GM19035 (cell line): ENCODE data around the gene ASB1.
A peak's percentile ranks its signal among the peaks of the same experiment; 100 is the strongest.

Source experiments
- ATAC-seq: cut with Tn5 transposase; IDR thresholded peaks from one replicate; pipeline ENCODE4 v1.9.1; 2021; ENCODE audit not compliant: unreplicated experiment

The ASB1 gene, protein sequence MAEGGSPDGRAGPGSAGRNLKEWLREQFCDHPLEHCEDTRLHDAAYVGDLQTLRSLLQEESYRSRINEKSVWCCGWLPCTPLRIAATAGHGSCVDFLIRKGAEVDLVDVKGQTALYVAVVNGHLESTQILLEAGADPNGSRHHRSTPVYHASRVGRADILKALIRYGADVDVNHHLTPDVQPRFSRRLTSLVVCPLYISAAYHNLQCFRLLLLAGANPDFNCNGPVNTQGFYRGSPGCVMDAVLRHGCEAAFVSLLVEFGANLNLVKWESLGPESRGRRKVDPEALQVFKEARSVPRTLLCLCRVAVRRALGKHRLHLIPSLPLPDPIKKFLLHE

DNA sequence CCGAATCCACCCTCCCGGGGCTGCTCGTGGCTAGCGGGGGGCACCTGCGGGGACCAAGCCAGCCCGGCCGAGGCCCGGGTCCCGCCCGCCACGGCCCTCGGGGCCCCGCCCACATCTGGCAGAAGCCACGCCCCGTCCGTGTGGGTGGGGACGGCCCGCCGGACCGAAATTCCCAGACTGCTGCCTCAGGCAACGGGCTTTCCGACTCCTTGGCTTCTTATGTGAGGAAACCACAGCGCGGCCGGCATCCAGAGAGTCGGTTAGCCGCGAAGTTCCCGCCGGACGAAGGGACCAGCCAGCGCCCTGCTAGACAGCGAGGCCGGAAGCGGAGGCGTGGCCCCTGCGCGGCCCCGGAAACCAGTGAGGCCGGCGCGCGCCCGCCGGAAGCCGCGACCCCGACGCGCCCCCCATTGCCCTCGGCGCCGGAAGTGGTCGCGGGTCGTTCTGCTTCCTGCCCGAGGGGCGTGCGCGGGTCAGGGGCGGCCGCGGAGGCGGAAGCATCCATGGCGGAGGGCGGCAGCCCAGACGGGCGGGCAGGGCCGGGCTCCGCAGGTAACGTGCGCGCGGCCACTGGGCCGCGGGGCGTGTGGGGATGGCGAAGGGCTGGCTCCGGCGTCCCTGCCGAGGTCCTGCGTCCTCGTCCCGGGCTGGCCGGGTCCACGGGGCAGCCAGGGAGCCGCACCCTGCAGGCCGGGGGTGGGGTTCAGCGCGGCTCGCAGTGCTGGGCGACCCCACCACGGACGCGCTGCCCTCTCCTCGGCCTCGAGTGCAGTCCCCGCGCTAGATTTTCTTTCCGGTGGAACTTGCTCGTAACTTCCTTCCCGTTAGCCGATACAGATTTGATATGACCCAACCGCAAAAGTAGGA is at the start of gene ASB1:
Gene ASB1 (plus strand): TSS at position 360 of the 867 bp plus-strand sequence. CDS start 144 bp downstream, at position 504.
- ATAC-seq: peak; percentile 84

DNA sequence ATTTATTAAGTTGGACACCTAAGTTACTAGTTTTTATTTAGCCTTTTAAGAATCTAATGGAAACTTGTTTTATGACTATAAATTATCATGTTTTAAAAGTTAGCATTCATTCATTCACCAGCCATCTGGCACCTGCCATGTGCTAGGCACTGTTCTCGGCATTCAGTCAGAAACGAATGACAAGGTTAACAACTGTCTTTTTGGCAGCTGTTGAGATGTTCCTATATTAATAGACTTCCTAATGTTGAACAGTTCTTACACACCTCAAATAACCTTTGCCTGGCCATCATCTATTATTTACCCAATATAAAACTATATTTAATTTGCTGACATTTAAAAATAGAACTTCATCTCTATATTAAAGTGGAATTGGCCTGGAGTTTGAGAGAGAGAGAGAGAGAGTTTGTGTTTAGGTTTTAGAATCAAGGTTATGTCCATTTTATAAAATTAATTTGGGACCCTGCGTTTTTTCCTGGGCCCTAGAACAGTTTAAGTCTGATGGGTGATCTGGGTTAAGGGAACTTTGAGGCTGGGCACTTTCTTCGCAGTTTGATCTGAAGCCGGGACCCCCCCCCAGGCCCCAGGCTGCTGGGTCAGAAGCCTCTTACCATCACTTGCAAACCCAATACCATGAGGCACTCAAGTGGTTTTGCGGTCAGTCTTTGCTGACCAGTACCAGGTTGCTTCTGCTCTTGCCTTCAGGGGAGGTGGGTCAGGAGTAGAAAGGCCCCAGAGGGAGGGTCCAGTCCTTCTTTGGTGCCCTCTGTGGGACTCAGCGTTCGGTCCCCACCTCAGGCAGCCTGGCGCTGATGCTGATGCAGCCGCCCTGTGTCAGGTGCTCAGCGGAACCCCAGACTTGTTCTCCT is 48.3 kb upstream of the ASB1 start:
- ATAC-seq: no peak

DNA sequence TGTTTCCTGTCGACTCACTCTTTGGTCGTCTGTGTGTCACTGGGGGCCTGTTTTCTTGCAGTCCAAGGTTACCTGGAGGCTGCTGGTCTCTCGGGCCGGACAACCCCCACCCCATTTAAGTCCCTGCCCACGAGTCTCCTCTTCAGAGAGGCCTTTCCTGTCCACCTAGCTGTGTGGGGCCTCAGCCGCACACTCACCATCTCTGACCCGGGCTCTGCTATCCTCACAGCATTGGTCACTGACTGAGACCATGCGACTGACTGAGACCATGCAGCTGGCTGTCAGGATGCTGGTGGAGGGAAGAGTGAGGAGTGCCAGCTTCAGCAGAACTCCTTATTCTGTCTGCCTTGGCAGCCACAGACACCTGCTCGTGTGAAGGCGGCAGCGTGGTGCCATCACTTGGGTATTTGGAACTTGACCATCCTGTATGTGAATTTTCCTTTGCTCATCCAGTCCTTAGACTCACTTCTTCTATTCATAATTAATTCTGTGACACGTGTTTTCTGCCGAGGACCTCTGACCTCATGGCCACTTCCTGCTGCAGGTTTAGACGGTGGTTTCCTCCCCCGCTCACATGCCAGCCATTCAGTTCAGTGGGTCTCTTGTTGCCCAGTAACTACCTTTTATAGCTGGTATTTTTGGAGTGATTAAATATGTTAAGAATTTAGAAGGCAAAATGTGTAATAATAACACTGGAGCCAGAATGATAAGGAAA is 47.5 kb upstream of the ASB1 start:
- ATAC-seq: no peak

DNA sequence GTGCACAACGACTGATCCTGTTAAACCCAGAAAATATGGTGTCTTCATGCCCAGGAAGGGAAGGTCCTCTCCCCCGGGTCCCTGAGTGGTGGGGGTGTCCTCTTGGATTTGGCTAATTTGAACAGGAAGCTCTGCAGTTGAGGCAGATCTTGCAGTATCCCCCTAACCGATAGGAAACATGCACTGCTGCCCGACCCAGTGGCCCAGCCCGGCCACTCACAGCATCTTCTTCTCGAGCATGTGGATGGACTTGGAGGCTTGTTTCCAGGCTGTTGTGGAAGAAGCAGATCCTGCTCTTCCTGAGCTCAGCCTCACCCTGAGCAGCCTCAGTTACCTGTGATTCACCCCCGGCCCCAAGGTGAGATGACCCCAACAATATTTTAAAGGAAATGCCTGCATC is 46.4 kb upstream of the ASB1 start:
- no peak for ATAC-seq

GRCh38 chr2:238380785-238381184 is 45.9 kb upstream of the ASB1 start:
- no peak for ATAC-seq

GRCh38 chr2:238381341-238382115 is 45.2 kb upstream of the ASB1 start:
- no peak for ATAC-seq

DNA sequence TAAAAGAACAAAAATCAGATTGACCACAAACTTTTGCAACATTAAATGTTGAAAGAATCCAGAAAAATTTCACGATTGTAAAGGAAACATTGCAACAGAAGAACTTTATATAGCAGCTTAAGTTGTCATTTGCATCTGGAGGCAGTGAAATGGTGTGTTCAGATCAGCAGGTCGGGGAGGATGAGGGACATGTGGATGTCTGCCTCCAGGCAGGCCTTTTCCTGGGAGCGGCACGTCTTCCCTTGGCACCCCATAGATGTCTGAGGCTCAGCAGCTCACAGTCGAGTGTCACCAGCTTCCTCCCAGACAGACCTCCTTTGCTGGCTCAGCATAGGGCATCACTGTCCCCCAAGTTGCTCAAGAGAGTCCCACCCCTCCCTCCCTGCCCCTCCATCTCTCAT is 44.3 kb upstream of the ASB1 start:
- no peak for ATAC-seq

DNA sequence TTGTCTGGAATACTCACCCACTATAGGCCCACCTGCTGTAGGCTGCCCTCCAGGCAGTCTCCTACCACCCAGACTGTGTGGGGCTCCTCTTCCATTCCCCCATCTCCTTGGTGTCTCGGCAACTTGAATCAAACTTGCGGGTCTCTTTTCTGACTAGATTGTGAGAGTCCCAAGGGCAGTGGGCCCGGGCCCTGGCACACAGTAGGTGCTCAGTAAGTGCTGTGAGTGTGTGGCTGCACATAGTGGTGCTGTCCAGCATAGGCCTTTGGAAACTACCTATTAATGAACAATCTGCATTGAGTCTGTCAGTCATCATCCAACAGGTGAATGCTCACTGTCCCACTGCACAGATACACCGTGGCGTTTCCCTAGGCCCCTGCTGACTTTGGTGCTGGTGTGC is 43.6 kb upstream of the ASB1 start:
- no peak for ATAC-seq

DNA sequence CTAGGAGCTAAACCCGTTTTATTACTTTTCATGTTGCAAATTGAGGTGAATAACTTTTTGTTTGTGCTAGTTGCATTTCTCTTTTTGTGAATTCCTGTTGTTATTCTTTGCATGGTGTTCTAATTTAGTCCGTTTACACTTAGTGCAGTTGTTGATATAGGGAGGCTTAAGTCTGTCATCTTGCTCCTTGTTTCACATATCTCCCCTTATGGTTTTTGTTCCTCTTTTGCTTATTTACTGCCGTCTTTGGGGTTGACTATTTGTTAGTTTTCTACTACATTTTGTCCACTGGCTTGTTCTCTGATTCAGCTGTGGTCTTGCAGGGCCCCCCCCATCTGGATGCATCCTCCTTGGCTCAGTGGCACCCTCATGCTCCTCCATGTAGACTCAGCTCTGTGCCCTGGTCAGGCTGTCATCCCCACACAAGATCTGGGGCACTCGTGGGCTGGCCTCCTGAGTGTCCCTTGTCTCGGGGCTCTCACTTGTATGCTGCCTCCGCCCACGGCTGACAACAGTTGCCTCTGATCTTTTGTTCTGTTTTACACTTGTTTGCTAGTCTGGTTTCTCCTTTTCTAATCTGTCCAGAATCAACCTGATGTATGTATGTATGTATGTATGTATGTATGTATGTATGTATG is 42.9 kb upstream of the ASB1 start:
- ATAC-seq: no peak

DNA sequence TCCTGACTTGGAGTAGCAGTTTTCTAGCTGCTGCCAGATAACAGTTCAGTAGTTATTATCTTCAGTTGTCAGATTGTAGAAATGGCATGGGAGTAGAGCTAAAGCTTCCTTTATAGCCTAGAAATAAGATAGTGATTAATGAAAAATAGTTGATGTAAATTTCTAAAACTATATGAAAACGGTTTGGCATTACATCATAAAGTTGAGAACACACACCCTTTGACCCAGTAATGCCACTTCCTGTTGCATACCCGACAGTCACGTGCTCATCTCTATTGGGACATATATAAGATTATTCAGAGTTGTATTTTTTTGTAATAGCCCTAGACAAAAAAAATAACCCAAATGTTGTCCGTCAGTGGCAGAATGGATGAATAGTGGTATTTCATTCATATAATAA is 39.4 kb upstream of the ASB1 start:
- ATAC-seq: no peak

GRCh38 chr2:238388794-238389193 is 37.9 kb upstream of the ASB1 start:
- ATAC-seq: no peak

DNA sequence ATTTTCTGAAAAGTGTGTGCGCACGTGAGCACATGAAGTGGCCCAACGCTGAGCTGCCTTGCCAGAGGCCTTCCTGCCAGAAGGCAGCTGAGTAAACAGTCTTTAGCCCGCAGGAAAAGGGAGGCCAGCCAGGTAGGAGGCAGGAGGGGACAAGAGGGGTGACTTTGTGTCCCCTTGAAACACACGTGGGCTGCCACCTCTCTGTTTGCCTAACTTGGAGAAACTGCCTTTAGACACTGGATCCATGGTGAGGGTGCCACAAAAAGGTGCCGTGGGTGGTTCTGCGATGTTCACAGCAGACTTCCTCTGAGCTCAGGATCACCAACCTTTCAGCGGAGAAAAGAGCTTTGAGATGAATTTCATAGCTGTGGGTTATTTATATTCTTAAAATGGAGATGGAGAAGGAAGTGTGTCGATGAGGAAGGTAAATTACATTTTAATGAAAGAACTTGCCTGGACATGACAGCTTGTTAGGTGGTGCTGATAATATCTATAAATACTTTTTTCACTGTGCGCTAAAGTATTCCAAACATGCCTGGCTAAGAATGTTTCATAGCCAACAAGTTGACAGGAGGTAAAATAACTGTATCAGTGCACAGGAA is 36.6 kb upstream of the ASB1 start:
- ATAC-seq: no peak

DNA sequence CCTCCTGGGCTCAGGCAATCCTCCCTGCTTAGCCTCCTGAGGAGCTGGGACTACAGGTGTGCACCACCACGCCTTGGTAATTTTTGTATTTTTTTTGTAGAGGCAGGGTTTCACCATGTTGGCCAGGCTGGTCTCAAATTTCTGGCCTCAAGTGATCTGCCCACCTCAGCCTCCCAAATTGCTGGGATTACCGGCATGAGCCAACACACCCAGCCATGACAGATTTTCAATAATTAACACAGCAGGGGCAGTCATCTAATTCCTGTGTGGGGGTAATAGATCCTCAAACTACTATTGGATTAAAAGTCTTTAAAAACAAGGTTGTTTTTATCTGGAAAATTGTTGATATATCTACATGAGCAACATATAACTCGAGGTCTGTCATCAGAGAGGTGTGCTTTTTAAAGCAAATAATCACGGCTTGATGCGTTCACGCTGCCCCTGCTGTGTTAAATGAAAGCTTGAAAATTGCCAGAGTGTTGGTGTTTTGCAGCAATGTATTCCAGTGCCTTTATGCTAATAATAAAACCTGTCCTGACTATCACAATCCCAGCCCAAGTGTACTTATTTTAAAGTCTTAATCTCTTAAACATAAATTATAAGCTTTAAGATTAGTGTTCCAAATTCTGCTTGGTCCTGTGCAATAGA is 35.6 kb upstream of the ASB1 start:
- no peak for ATAC-seq

DNA sequence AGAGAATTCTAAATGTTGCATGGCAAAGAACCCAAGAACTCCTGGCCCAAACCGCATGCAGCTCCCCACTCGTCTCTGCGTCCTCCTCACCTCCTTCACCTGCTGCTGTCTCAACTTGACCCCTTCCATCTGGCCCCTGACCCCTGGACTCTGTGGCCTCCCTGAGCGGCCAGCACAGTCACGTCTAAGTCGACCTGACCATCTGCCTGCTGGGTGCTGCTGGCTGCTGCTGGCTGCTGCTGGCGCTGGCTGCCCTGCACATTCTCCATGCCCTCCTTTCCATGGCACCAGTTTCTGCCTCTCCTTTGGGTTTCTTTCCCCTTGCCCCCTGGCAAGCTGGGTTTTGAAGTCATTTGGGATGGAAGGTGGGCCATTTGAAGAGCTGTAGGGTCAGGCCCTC is 30.1 kb upstream of the ASB1 start:
- no peak for ATAC-seq

- no peak for ATAC-seq
Measured at GRCh38 chr2:238397356-238397755, 29.4 kb upstream of the ASB1 start.

- no peak for ATAC-seq
Measured at GRCh38 chr2:238398577-238398976, 28.1 kb upstream of the ASB1 start.

- no peak for ATAC-seq
Measured at GRCh38 chr2:238399094-238399493, 27.6 kb upstream of the ASB1 start.

DNA sequence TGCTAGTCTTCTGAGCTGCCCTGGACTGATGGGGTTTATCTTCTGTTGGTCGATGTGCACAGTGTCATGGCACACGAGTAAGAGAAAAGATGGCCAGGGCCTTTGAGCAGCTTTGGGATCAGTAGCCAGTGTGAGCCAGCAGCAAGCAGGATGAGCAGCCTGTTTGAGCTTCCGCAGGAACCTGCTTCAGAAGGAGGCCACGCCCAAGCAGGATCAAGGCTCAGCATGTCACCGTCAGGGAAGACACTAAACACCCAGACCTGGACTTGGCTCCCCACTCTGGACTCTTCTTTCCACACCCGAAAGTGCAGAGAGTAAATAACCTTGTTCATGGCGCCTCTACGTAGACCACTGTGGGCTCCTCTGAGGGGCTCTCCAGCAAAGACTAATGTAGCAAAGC is 25.2 kb upstream of the ASB1 start:
- ATAC-seq: no peak
